CD1c-positive myeloid dendritic cell (primary cell): ENCODE results near the gene CFAP90.

ENCODE experiments used
- DNase-seq: peaks from one replicate; pipeline ENCODE4 v3.0.0-alpha.2; 2016; ENCODE audit errors: extremely low spot score

The CFAP90 gene

GRCh38 chr5:7823594-7823993 is 27.3 kb downstream of the CFAP90 start:
- DNase-seq: no peak

- DNase-seq: no peak
These were observed 28.5 kb downstream of the CFAP90 start for GRCh38 chr5:7822449-7822848.

DNA sequence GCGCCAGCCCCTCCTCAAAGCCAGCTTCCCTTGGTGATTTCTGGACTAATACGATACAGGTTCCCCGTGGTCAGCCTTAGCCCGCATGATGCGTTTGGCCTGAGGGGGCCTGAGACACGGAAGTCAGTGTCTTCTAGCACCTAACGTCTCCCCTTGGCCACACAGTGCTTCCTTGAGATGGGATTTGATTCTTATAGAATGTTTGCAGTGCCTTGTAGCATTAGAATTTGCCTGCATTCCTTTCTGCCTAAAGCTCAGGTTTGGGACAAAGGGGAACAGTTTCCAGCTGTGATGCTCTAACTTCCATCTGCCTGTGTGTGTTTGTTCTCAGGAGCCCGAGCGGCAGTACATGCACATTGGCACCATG is 34.4 kb downstream of the CFAP90 start:
- no peak for DNase-seq

- DNase-seq: peak; percentile 76
These were observed 34.9 kb downstream of the CFAP90 start for GRCh38 chr5:7815892-7816534.

DNA sequence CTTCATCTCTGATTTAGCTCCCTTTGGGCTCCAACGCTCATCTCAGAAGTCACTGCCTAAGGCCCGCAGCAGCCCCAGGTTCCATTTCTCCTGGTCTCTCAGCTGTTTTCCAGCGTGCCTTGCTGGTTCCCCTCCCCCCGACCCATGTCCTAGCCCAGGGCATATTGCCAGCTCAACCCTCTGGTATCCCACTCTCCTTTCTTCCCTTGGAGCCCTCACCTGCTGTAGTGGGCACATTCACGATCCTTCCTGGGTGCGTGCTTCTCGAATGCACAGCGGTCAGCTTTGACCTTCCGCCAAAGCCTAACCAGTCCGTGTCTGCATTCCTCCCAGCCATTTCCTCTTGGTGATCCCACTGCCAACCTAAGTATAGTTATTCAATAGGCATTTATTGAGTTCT is 36.1 kb downstream of the CFAP90 start:
- no peak for DNase-seq

DNA sequence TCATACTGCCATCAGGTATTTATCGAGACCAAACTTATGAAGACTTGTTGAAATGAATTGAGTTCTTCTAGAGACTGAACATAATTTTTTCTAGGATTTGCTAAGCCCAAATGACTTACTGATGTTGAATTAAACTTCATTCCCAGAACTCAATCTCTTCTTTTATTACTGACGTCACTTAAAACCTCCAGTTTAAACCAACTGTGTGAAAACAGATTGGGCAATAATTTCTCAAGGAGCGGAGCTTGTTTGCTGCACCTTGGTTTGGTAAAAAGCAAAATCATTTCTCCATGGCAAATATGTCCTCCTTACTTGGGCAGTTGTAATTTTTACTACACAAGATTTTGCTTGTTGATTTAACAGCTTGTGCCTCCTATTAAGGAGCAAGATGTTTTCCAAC is 37.4 kb downstream of the CFAP90 start:
- no peak for DNase-seq

DNA sequence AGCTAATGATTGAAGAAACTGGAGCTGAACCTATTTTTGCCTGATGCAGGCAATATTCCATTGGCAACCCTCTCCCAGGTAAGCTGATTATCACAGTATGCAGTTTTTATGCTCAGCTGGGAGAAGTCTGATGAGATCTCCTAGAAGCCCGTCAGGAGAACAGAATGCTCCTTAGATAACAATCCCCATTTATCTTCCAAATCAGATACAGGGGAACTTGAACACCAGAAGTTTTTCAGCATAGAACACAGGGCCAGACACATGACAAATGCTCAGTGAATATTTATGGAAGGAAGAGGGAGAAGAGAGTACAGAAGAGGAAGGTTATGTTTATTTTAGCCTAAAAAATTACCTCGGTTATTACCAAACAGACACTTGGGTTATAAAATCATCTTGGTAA is 37.9 kb downstream of the CFAP90 start:
- no peak for DNase-seq

GRCh38 chr5:7811715-7812114 is 39.2 kb downstream of the CFAP90 start:
- no peak for DNase-seq

DNA sequence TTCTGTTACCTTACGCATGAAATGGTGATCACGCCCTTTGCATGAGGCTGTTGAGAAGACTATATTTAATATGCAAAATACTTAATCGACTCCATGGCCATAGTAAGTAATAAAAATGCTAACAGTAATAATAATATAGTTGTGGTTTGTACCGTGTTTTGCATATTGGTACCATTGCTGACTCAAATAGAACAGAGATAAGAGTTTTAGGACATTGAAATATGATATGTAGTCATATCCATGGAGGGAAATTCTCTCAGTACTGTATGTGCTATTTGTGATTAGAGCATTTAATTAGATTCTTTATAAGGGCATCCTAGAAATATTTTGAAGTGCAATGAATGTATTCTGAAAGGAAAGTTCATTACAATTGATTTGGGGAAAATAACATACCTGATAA is 41.9 kb downstream of the CFAP90 start:
- DNase-seq: no peak

DNA sequence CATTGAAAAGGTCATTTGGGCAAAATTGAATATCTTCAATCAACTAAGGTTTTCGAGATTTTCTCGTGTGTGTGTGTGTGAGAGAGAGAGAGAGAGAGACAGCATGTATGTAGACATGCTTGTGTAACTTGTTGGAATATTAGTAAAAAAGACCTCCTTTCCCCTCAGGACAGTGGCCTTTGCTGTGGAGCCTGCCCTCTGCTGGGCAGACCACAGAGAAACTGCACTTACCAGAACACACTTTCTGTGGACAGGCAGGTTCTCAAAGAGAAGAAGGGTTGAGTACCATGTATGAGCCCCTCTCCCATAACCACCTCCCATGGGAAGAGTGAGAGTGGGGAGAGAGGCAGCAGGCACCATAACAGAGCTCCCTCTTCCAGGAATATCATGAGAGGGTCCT is 45.6 kb downstream of the CFAP90 start:
- DNase-seq: no peak

DNA sequence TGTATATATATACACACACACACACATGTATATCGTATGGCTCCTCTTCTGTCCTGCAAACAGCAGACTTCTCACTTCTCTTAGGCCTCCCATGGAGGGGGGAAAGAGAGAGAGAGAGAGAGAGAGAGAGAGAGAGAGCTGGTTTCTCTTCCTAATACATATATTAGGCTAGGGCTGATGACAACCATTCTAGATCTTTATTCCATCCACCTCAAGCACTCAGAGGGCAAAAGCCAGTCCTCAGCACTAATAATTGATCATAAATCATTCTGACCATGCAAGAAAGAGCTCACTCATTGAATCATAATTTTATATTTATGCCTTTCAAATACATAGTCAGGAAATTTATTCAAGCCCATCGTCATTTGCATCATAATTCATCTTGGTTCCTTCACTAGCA is 47.0 kb downstream of the CFAP90 start:
- DNase-seq: no peak

DNA sequence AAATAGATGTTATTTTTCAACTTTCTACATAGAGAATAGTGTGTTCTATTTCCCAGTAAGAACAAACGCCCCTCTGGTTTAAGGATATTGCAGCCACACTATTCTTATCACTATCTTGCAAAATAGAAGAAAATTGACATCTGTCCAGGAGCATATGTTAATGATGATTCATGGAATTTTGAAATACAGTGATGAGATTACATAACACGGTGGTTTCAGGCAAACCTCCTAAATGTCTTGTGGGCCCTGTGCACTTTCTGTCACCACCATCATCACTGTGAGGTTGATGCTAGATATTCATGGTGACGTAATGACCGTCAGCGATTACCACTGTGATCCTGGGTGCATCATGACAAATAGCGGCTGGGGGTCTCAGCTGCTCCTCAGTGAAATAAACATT is 48.1 kb downstream of the CFAP90 start:
- peak; percentile 51 for DNase-seq

GRCh38 chr5:7801891-7802614 is 48.9 kb downstream of the CFAP90 start:
- no peak for DNase-seq

- DNase-seq: no peak
These were observed 55.6 kb downstream of the CFAP90 start for GRCh38 chr5:7795306-7795705.

GRCh38 chr5:7794823-7795222 is 56.1 kb downstream of the CFAP90 start:
- no peak for DNase-seq

GRCh38 chr5:7794311-7794710 is 56.6 kb downstream of the CFAP90 start:
- DNase-seq: no peak

GRCh38 chr5:7793895-7794294 is 57.0 kb downstream of the CFAP90 start:
- DNase-seq: no peak

DNA sequence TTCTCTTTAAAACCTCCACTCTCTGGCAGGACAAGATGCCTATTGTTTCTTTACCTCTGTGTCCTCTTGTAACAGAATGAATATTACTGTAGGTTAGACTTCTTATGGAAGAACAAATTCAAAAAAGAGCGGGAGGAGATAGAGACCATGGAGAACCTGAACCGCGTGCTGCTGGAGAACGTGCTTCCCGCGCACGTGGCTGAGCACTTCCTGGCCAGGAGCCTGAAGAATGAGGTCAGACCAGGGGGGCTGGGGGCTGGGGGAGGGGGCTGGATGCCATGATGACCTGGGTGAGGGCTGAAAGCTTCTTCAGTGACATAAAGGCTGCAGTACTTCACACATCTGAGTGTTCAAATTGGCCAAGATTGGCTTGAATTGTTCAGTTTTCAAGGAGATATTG is 61.4 kb downstream of the CFAP90 start:
- DNase-seq: no peak

DNA sequence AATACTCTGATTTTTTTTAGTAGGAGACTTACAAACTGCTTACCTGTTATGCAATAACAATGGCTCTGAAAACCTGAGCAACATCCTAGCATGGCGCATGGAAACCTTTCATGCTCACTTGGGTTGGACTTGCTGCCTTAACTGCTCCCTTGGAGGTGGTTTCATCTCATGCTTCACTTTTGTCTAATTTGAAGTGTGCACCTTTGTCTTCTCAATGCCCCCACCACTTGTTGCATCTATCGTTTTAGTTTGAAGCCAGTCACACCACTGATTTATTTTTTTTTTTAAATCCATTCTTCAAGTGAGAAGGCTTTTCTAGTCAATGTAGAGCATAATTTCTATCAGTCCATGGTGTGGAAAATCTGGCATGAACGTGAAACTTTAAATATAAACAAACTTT is 63.2 kb downstream of the CFAP90 start:
- DNase-seq: no peak

DNA sequence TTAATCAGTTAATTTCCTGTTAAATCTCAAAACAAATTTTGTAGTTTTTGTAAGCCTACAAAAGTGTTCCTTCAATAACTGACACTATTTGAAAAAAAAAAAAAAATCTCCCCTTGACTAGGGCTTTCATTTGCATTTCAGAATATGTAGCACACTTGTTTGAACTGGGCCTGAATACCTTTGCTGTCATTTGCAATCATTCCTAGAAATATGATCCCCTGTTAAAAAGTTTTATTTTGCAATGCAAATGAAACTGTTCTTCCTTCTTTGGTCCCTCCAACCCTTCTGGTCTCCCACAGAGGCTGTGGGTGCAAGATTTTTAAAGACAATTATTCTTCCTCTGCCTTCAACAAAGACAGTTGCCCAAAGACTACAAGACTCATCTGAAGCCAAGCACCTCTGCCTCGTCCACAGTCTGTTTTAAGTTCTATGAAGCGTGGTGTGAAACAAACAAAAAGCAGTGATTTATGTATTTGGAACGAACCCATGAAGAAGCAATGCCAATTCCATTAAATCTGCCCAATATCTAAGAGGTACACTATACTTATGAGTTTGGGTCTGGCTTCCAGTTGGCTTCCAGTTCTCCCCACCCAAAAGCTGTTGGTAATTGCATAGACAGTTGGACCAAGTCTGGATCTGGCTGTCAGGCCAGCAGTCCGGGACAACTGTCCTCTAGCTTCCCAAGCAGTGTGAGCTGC is 66.1 kb downstream of the CFAP90 start:
- no peak for DNase-seq

GRCh38 chr5:7781899-7782298 is 69.0 kb downstream of the CFAP90 start:
- no peak for DNase-seq
